Endothelial cell of umbilical vein (primary cell): ENCODE measurements around the gene MAN2A1. TPM values are rescaled to one million over a fixed set of nuclear protein-coding genes. Genes with fewer than 3 reads are reported as not detected.

Source experiments
- BruUV-seq: library from RNA; stranded (reverse); fragments of 400-500 nt; replicated peaks from 2 replicates; lab custom pipeline; 2021; lab: Mats Ljungman, UMichigan
- CTCF ChIA-PET: fragments of 300-600, 350-600 bp; sonication (Branson Sonifier 250); formaldehyde crosslinking; loops from one replicate; lab custom pipeline; 2021; ENCODE audit warnings: antibody characterized with exemption, inconsistent platforms; lab: Charles Lee
- POLR2A ChIA-PET: fragments of 300-600, 350-600 bp; sonication (Branson Sonifier 250); formaldehyde crosslinking; loops from one replicate; lab custom pipeline; 2021; ENCODE audit warnings: antibody characterized with exemption, inconsistent platforms; lab: Charles Lee
- DNase-seq: peaks from one replicate; pipeline ENCODE4 v3.0.0-alpha.2; 2011; ENCODE audit warnings: low read depth, low spot score
- FAIRE-seq: peaks from 2 replicates; lab custom pipeline; 2011; peaks lifted over from hg19 to GRCh38; lab: Jason Lieb, UNC
- H2AFZ ChIP-seq: 2 replicates; pipeline ENCODE4 v1.6.0; 2012; ENCODE audit warnings: low read depth, low read length, control low read depth, inconsistent platforms
- H3K27ac ChIP-seq: 2 replicates; pipeline ENCODE4 v1.5.1; 2011; ENCODE audit warnings: low read depth, mild to moderate bottlenecking, control low read depth, low read length, moderate library complexity; ENCODE audit not compliant: insufficient read depth
- H3K27me3 ChIP-seq, 2 experiments: 2 replicates each; pipeline versions ENCODE4 v1.6.0 to v1.6.1; 2011; ENCODE audit warnings: low read length in 2 of 2, mixed read lengths in 1 of 2; ENCODE audit not compliant: control insufficient read depth in 2 of 2, insufficient read depth in 2 of 2
- H3K36me3 ChIP-seq, 2 experiments: 2 replicates in 1 of 2; 3 replicates in 1 of 2; pipeline ENCODE4 v1.5.1; 2011; ENCODE audit warnings: low read length in 2 of 2, mild to moderate bottlenecking in 1 of 2, moderate library complexity in 1 of 2; ENCODE audit not compliant: control insufficient read depth in 2 of 2, insufficient read depth in 2 of 2; ENCODE audit errors: extremely low read depth in 1 of 2
- H3K4me1 ChIP-seq: 3 replicates; pipeline ENCODE4 v1.5.1; 2011; ENCODE audit warnings: mild to moderate bottlenecking, low read length; ENCODE audit not compliant: control insufficient read depth, insufficient read depth; ENCODE audit errors: extremely low read depth
- H3K4me2 ChIP-seq: 2 replicates; pipeline ENCODE4 v1.6.1; 2011; ENCODE audit warnings: low read length, control low read depth, mixed read lengths; ENCODE audit not compliant: insufficient read depth
- H3K4me3 ChIP-seq, 3 experiments: fragments of 200-600 bp in 1 of 3; sonication (generic), shearing (Covaris generic) in 1 of 3; replicated peaks in 1 of 3; 2 replicates each; pipeline ENCODE4 v1.5.1; 2011 to 2016; ENCODE audit warnings: control low read depth in 3 of 3, low read length in 3 of 3, mild to moderate bottlenecking in 2 of 3, inconsistent platforms in 1 of 3, low read depth in 1 of 3, moderate library complexity in 1 of 3; ENCODE audit not compliant: insufficient read depth in 1 of 3
- H3K79me2 ChIP-seq: 2 replicates; pipeline ENCODE4 v1.6.0; 2012; ENCODE audit warnings: low read length, inconsistent platforms; ENCODE audit not compliant: control insufficient read depth, insufficient read depth
- H3K9ac ChIP-seq: replicated peaks from 2 replicates; pipeline ENCODE3; 2011; ENCODE audit warnings: low read length, control low read depth; ENCODE audit not compliant: insufficient read depth; ENCODE audit errors: extremely low read depth
- H3K9me1 ChIP-seq: replicated peaks from 3 replicates; pipeline ENCODE4 v1.6.0; 2011; ENCODE audit warnings: mild to moderate bottlenecking, low read length; ENCODE audit not compliant: control insufficient read depth, insufficient read depth; ENCODE audit errors: extremely low read depth
- H3K9me3 ChIP-seq: replicated peaks from 2 replicates; pipeline ENCODE4 v1.5.1; 2012; ENCODE audit warnings: low read length, inconsistent platforms; ENCODE audit not compliant: control insufficient read depth, insufficient read depth
- H4K20me1 ChIP-seq: replicated peaks from 2 replicates; pipeline ENCODE3; 2011; ENCODE audit warnings: mild to moderate bottlenecking, low read length; ENCODE audit not compliant: control insufficient read depth, insufficient read depth; ENCODE audit errors: extremely low read depth
- CTCF ChIP-seq, 2 donors: IDR thresholded peaks; 1 replicate in 1 of 2; 2 replicates in 1 of 2; pipeline ENCODE4 v1.5.1; 2011; ENCODE audit warnings: low read length in 2 of 2, mild to moderate bottlenecking in 2 of 2, moderate library complexity in 2 of 2, control low read depth in 1 of 2, inconsistent platforms in 1 of 2, low read depth in 1 of 2; ENCODE audit not compliant: insufficient read depth in 1 of 2; ENCODE audit errors: extremely low read depth in 1 of 2
- EZH2 ChIP-seq: IDR thresholded peaks from 2 replicates; pipeline ENCODE4 v1.6.1; 2012; ENCODE audit warnings: borderline replicate concordance, low read depth, mild to moderate bottlenecking, moderate library complexity, low read length, inconsistent platforms; ENCODE audit not compliant: severe bottlenecking
- FOS ChIP-seq: IDR thresholded peaks from 2 replicates; pipeline ENCODE4 v1.6.1; 2011; ENCODE audit warnings: mild to moderate bottlenecking, low read length, moderate library complexity, borderline replicate concordance; ENCODE audit not compliant: insufficient read depth
- GATA2 ChIP-seq: IDR thresholded peaks from 2 replicates; pipeline ENCODE4 v1.7.0; 2011; ENCODE audit warnings: low read depth, mild to moderate bottlenecking, moderate library complexity, mixed read lengths, low read length; ENCODE audit not compliant: insufficient read length, insufficient read depth
- JUN ChIP-seq: IDR thresholded peaks from 2 replicates; pipeline ENCODE4 v1.6.1; 2011; ENCODE audit warnings: borderline replicate concordance, low read depth; ENCODE audit not compliant: insufficient read length, insufficient read depth
- MAX ChIP-seq: IDR thresholded peaks from 2 replicates; pipeline ENCODE4 v1.6.1; 2011; ENCODE audit not compliant: insufficient read depth, insufficient read length
- MYC ChIP-seq: IDR thresholded peaks from one replicate; pipeline ENCODE4 v1.6.1; 2011; ENCODE audit warnings: mild to moderate bottlenecking, low read depth, low read length
- POLR2A ChIP-seq: IDR thresholded peaks from 2 replicates; pipeline ENCODE4 v1.6.1; 2012; ENCODE audit warnings: low read depth, mild to moderate bottlenecking, control low read depth, low read length
- POLR2AphosphoS5 ChIP-seq: IDR thresholded peaks from 2 replicates; pipeline ENCODE4 v1.6.1; 2012; ENCODE audit warnings: low read depth, mild to moderate bottlenecking, control low read depth, low read length, moderate library complexity; ENCODE audit not compliant: insufficient read depth
- dilution Hi-C: fragments of 300-500 bp; cut with MboI; formaldehyde crosslinking; loops from one replicate; pipeline ENCODE4 v1.15.0; 2019; ENCODE audit warnings: low sequenced_read_pairs; ENCODE audit not compliant: extremely low pct_ligation_motif_present
- intact Hi-C: fragments of 100-400 bp; cut with micrococcal nuclease; formaldehyde crosslinking; loops from one replicate; pipeline ENCODE4 v1.10.0; 2022
- polyA plus RNA-seq, 4 experiments: library from polyadenylated mRNA; depleted of rRNA in 3 of 4; stranded (reverse) in 3 of 4; unstranded in 1 of 4; fragments of >200 nt; gene quantifications; 2 replicates each; pipeline versions ENCODE4 v1.2.1 to v1.2.3, GENCODE V29; 2011 to 2012; ENCODE audit warnings: missing spikeins in 1 of 4
- total RNA-seq: library from RNA; stranded (reverse); gene quantifications from 2 replicates; pipeline ENCODE4 v1.2.3, GENCODE V29; 2021

The MAN2A1 gene
- total and polyA plus RNA-seq, 2 donors (not counting 3 experiments of a cell fraction or from before 2014, with no cell fraction given), result 20.8 to 54.8 TPM

GRCh38 chr5:109812698-109813097 lies 123.0 kb downstream of the MAN2A1 start:
- FAIRE-seq (no peak), DNase-seq (no peak)
- Histone ChIP-seq H3K9me1 (no peaks in the 10 kb centered on the region), H4K20me1 (no peaks in the 10 kb centered on the region), H3K9me3 (no peaks in the 10 kb centered on the region), H2AFZ (no peak overlapping the region), H3K27ac (no peak overlapping the region), H3K4me1 (no peaks in the 10 kb centered on the region), H3K36me3 (no peaks in the 10 kb centered on the region), H3K4me3 (no peak overlapping the region), H3K4me2 (no peak overlapping the region), H3K9ac (no peak overlapping the region), H3K27me3 (no peaks in the 10 kb centered on the region), H3K79me2 (no peaks in the 10 kb centered on the region)
- intact Hi-C loops (no loop called here), dilution Hi-C loops (no loop called here)
- TF ChIP-seq EZH2 (no peak), GATA2 (no peak), CTCF (IDR thresholded peaks at IDR 0.05; ENCODE audit: extremely low read depth in 1 of 2, insufficient read depth in 1 of 2, low read depth in 1 of 2, low read length in 2 of 2) (no peak), POLR2A (no peak), POLR2AphosphoS5 (no peak), JUN (no peak), MAX (no peak), FOS (no peak), MYC (no peak)
- CTCF ChIA-PET, result interaction anchor here (0.8 to 1.7 kb wide), 2 partner anchors 9 to 10 kb away, joined by 4 read pairs; no protein-coding TSS in a partner anchor
- POLR2A ChIA-PET, result no interaction called here
- BruUV-seq, result no TSS peak
